Esophagus muscularis mucosa (tissue), 4 donors: Measurements from ENCODE around the gene CACNG8. TPM values are rescaled to one million over a fixed set of nuclear protein-coding genes. Genes with fewer than 3 reads are reported as not detected.

Experiments
- DNase-seq: peaks from one replicate; pipeline ENCODE4 v3.0.0-alpha.2; 2017; ENCODE audit errors: extremely low spot score
- H3K27ac ChIP-seq, 4 donors: fragments of 200-600 bp; sonication (generic); replicated peaks in 1 of 4; 1 replicate in 3 of 4; 2 replicates in 1 of 4; pipeline ENCODE4 v1.5.1; 2016 to 2019; ENCODE audit warnings: mild to moderate bottlenecking in 1 of 4
- H3K27me3 ChIP-seq, 4 donors: fragments of 200-600 bp; sonication (generic); one replicate each; pipeline versions ENCODE4 v1.5.1 to v1.6.0; 2016 to 2019
- H3K36me3 ChIP-seq, 4 donors: fragments of 200-600 bp; sonication (generic); one replicate each; pipeline ENCODE4 v1.5.1; 2016 to 2019
- H3K4me1 ChIP-seq, 4 donors: fragments of 200-600 bp; sonication (generic); one replicate each; pipeline ENCODE4 v1.5.1; 2016 to 2019
- H3K4me3 ChIP-seq, 4 donors: fragments of 200-600 bp; sonication (generic); 1 replicate in 2 of 4; 2 replicates in 2 of 4; pipeline ENCODE4 v1.5.1; 2016 to 2019; ENCODE audit warnings: mild to moderate bottlenecking in 4 of 4, moderate library complexity in 1 of 4
- H3K9me3 ChIP-seq, 4 donors: fragments of 200-600 bp; sonication (generic); 1 replicate in 3 of 4; 2 replicates in 1 of 4; pipeline ENCODE4 v1.5.1; 2016 to 2019
- CTCF ChIP-seq, 3 experiments: fragments of 200-600 bp in 2 of 3; fragments of 450-650 bp in 1 of 3; sonication (generic) in 2 of 3; IDR thresholded peaks; one replicate each; pipeline ENCODE4 v1.5.1; 2017 to 2019; ENCODE audit warnings: antibody characterized with exemption in 3 of 3, mild to moderate bottlenecking in 2 of 3, moderate library complexity in 1 of 3
- EP300 ChIP-seq: sonication (generic); formaldehyde crosslinking; IDR thresholded peaks from one replicate; pipeline ENCODE4 v1.6.1; 2017; ENCODE audit warnings: antibody characterized with exemption
- POLR2A ChIP-seq: fragments of 450-650 bp; IDR thresholded peaks from one replicate; pipeline ENCODE4 v1.6.1; 2017; ENCODE audit warnings: antibody characterized with exemption, moderate library complexity, mild to moderate bottlenecking, low read depth
- POLR2AphosphoS5 ChIP-seq, 2 donors: sonication (generic); formaldehyde crosslinking; IDR thresholded peaks; one replicate each; pipeline ENCODE4 v1.6.1; 2017; ENCODE audit warnings: antibody characterized with exemption in 2 of 2
- WGBS: methylation state at CpG from one replicate; pipeline ENCODE4 v1.1.5; 2018; 5-methylcytosine and 5-hydroxymethylcytosine counted together
- intact Hi-C: fragments of 100-400 bp; cut with DNase I; formaldehyde crosslinking; loops from one replicate; pipeline ENCODE4 v1.15.1; 2023
- total RNA-seq, 4 donors: library from RNA; depleted of rRNA; stranded (reverse); fragments of >200 nt; gene quantifications; one replicate each; pipeline versions ENCODE4 v1.1.0 to v1.2.1, GENCODE V29; 2016

The CACNG8 gene
- total RNA-seq: under 1 TPM in 1 of 4 donors, not detected in 3; 0.06 TPM

DNA sequence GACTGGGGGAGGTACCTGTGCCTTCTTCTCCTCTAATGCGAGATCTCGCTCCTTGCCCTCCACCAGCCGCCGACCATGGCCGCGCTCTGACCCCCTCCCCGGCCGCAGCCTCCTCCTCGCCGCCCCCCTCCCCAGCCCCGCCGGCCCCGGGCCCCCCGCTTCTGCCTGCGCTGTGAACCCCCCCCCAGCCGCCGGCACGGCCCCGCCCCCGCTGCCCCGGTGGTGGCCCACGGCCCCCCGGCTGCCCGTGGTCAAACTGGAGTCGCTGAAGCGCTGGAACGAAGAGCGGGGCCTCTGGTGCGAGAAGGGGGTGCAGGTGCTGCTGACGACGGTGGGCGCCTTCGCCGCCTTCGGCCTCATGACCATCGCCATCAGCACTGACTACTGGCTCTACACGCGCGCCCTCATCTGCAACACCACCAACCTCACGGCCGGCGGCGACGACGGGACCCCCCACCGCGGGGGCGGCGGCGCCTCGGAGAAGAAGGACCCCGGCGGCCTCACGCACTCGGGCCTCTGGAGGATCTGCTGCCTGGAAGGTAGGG is at the start of gene CACNG8:
Gene CACNG8, plus strand, starts transcription at position 51 of the 545 bp plus-strand sequence.
- Histone ChIP-seq H3K4me1 (peaks cover 0 to 6% (median 5%) of the 10 kb centered on the region in 4 donors), H3K36me3 (no peaks in the 10 kb centered on the region), H3K9me3 (no peaks in the 10 kb centered on the region), H3K27ac (no peak within 1 kb of the TSS), H3K4me3 (no peak within 1 kb of the TSS), H3K27me3 (peaks cover 0 to 95% (median 44%) of the 10 kb centered on the region in 4 donors)
- WGBS: 15% methylated on average over 5 of the region's 55 CpGs
- no peak for TF ChIP-seq POLR2AphosphoS5 (IDR thresholded peaks at IDR 0.05)
- TF ChIP-seq EP300: no peak
- no peak for TF ChIP-seq CTCF (IDR thresholded peaks at IDR 0.05)
- TF ChIP-seq POLR2A: no peak
- intact Hi-C loops: no loop called here
- DNase-seq: no peak

- TF ChIP-seq CTCF (IDR thresholded peaks at IDR 0.05): no peak
- H3K27me3 ChIP-seq: peaks cover 0 to 74% (median 20%) of the 10 kb centered on the region in 4 donors
- no peaks in the 10 kb centered on the region for H3K36me3 ChIP-seq
- no peak overlapping the region for H3K4me3 ChIP-seq
- H3K9me3 ChIP-seq: no peaks in the 10 kb centered on the region
- intact Hi-C loops: no loop called here
- 64% methylated on average over 8 of the region's 8 CpGs for WGBS
- DNase-seq: no peak
- no peak overlapping the region for H3K27ac ChIP-seq
- H3K4me1 ChIP-seq: peaks cover 0 to 1% (median under 1%) of the 10 kb centered on the region in 4 donors
Measured at GRCh38 chr19:53915000-53915399, 47.7 kb upstream of the CACNG8 start.

DNA sequence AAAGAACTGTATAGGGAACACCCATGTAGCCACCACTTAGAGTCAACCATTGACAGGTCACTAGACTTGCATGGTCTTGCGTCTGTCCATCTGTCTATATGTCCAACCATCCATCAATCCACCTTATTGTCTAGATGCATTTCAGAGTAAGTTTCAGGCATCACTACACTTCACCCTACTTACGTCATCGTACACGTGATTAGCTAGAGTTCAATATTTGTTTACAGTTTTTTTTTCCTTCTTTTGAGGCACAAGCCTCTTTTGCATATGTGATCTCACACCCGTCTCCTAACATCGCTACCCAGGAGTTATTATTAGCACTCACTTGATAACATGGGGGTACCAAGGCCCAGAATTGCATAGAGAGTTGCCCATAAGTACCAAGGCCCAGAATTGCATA is 46.7 kb upstream of the CACNG8 start:
- Histone ChIP-seq H3K4me1 (no peaks in the 10 kb centered on the region), H3K4me3 (no peak overlapping the region), H3K27me3 (peaks cover 0 to 64% (median 12%) of the 10 kb centered on the region in 4 donors), H3K27ac (no peak overlapping the region), H3K9me3 (no peaks in the 10 kb centered on the region), H3K36me3 (no peaks in the 10 kb centered on the region)
- intact Hi-C loops: no loop called here
- no peak for TF ChIP-seq POLR2AphosphoS5 (IDR thresholded peaks at IDR 0.05)
- TF ChIP-seq CTCF (IDR thresholded peaks at IDR 0.05): no peak
- TF ChIP-seq POLR2A: no peak
- no peak for TF ChIP-seq EP300
- DNase-seq: no peak
- WGBS: 71% methylated on average over 6 of the region's 6 CpGs

- TF ChIP-seq POLR2A (no peak), EP300 (no peak), POLR2AphosphoS5 (IDR thresholded peaks at IDR 0.05) (no peak), CTCF (IDR thresholded peaks at IDR 0.05) (no peak)
- whole genome bisulfite sequencing: 89% methylated on average over 7 of the region's 7 CpGs
- no peaks in the 10 kb centered on the region for H3K9me3 ChIP-seq
- H3K36me3 ChIP-seq: no peaks in the 10 kb centered on the region
- H3K4me1 ChIP-seq: no peaks in the 10 kb centered on the region
- H3K27ac ChIP-seq: no peak overlapping the region
- intact Hi-C loops: no loop called here
- peaks cover 0 to 53% (median 5%) of the 10 kb centered on the region in 4 donors for H3K27me3 ChIP-seq
- no peak overlapping the region for H3K4me3 ChIP-seq
- DNase-seq: no peak
Measured at GRCh38 chr19:53917356-53917755, 45.4 kb upstream of the CACNG8 start.

DNA sequence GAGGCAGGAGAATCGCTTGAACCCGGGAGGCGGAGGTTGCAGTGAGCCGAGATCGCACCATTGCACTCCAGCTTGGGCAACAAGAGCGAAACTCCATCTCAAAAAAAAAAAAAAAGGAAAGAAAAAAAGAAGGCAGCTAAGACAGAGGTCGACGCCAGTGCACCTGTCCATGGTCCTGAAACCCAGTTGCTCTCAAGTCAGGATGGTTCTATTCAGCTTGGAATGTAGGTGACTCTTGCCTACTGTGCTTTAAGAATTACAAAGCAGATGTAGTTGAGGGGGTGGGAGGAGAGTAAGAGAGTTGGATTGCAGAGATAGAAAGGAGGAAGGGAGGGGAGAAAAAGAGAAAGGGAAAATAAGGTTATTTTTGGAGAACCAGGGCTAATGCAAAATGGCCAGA is 35.0 kb upstream of the CACNG8 start:
- no peak overlapping the region for H3K27ac ChIP-seq

More for the DNA sequence above, 35.0 kb upstream of the CACNG8 start:
- Histone ChIP-seq H3K9me3 (no peaks in the 10 kb centered on the region), H3K4me1 (no peaks in the 10 kb centered on the region), H3K27me3 (peaks cover 0 to 27% (median 0%) of the 10 kb centered on the region in 4 donors), H3K4me3 (no peak overlapping the region), H3K36me3 (no peaks in the 10 kb centered on the region)
- intact Hi-C loops: no loop called here
- DNase-seq: no peak
- TF ChIP-seq POLR2AphosphoS5 (IDR thresholded peaks at IDR 0.05) (no peak), CTCF (IDR thresholded peaks at IDR 0.05) (no peak), POLR2A (no peak), EP300 (no peak)
- 48% methylated on average over 8 of the region's 8 CpGs for WGBS
